A673 (cell line): ENCODE measurements around the gene ATP2B2. TPM values are rescaled to one million over a fixed set of nuclear protein-coding genes. Genes with fewer than 3 reads are reported as not detected.

Experiments used
- BruUV-seq: library from RNA; stranded (reverse); fragments of 400-500 nt; replicated peaks from 2 replicates; lab custom pipeline; 2021; lab: Mats Ljungman, UMichigan
- CTCF ChIA-PET: fragments of 300-600 bp; sonication (Branson Sonifier 250); formaldehyde crosslinking; loops from one replicate; lab custom pipeline; 2022; ENCODE audit warnings: antibody characterized with exemption; lab: Charles Lee
- POLR2A ChIA-PET: fragments of 300-600 bp; sonication (Branson Sonifier 250); formaldehyde crosslinking; loops from one replicate; lab custom pipeline; 2022; ENCODE audit warnings: antibody characterized with exemption; ENCODE audit not compliant: low non-redundant PET; lab: Charles Lee
- DNase-seq: peaks from one replicate; pipeline ENCODE4 v3.0.0-alpha.2; 2015; ENCODE audit warnings: low spot score
- H3K27ac ChIP-seq: fragments of 200-600 bp; sonication (generic); 2 replicates; pipeline ENCODE4 v1.5.1; 2016; ENCODE audit warnings: mixed run types, low read depth, mild to moderate bottlenecking, mixed read lengths, antibody characterized with exemption, low read length; ENCODE audit not compliant: poor library complexity, severe bottlenecking
- H3K27me3 ChIP-seq: fragments of 200-600 bp; sonication (generic); replicated peaks from 2 replicates; pipeline ENCODE4 v1.6.1; 2017; ENCODE audit warnings: mixed run types, low read depth, mild to moderate bottlenecking, mixed read lengths, antibody characterized with exemption, low read length; ENCODE audit not compliant: insufficient read depth, poor library complexity
- H3K36me3 ChIP-seq: fragments of 200-600 bp; sonication (generic); 2 replicates; pipeline ENCODE4 v1.6.1; 2016; ENCODE audit warnings: mixed run types, mild to moderate bottlenecking, mixed read lengths, antibody characterized with exemption, low read length; ENCODE audit not compliant: insufficient read depth, poor library complexity, severe bottlenecking
- H3K4me1 ChIP-seq: fragments of 200-600 bp; sonication (generic); 2 replicates; pipeline ENCODE4 v1.6.1; 2017; ENCODE audit warnings: mixed run types, mild to moderate bottlenecking, mixed read lengths, antibody characterized with exemption, low read length; ENCODE audit not compliant: insufficient read depth, poor library complexity, severe bottlenecking
- H3K4me3 ChIP-seq: fragments of 200-600 bp; sonication (generic); 2 replicates; pipeline ENCODE4 v1.5.1; 2016; ENCODE audit warnings: low read depth, mixed run types, mild to moderate bottlenecking, mixed read lengths, low read length; ENCODE audit not compliant: poor library complexity, severe bottlenecking
- H3K9me3 ChIP-seq: fragments of 200-600 bp; sonication (generic); 2 replicates; pipeline ENCODE4 v1.6.1; 2016; ENCODE audit warnings: mixed run types, low read depth, mild to moderate bottlenecking, mixed read lengths, antibody characterized with exemption, low read length; ENCODE audit not compliant: poor library complexity, severe bottlenecking
- EZH2 ChIP-seq: fragments of 200-600 bp; sonication (generic); IDR thresholded peaks from 2 replicates; pipeline ENCODE4 v1.6.1; 2017; ENCODE audit warnings: borderline replicate concordance, low read depth, mild to moderate bottlenecking, mixed read lengths, antibody characterized with exemption, low read length; ENCODE audit not compliant: poor library complexity, severe bottlenecking
- intact Hi-C: fragments of 100-400 bp; cut with micrococcal nuclease; formaldehyde crosslinking; loops from one replicate; pipeline ENCODE4 v1.10.0; 2022; ENCODE audit not compliant: unreplicated experiment
- total RNA-seq: library from RNA; stranded (reverse); gene quantifications from 2 replicates; pipeline ENCODE4 v1.2.3, GENCODE V29; 2021
- TF ChIP-seq, protein P1 (sequence below): fragments of 300-800, 200-600 bp; sonication (generic); conservative IDR thresholded peaks from 2 replicates; pipeline ENCODE4 v1.5.1; 2017; ENCODE audit warnings: low read depth, mild to moderate bottlenecking, antibody characterized with exemption, low read length, moderate library complexity, mixed read lengths

Gene ATP2B2
- total RNA-seq, 1 experiment from 2014 or later = 0.17 TPM

- TF ChIP-seq, protein P1, sequence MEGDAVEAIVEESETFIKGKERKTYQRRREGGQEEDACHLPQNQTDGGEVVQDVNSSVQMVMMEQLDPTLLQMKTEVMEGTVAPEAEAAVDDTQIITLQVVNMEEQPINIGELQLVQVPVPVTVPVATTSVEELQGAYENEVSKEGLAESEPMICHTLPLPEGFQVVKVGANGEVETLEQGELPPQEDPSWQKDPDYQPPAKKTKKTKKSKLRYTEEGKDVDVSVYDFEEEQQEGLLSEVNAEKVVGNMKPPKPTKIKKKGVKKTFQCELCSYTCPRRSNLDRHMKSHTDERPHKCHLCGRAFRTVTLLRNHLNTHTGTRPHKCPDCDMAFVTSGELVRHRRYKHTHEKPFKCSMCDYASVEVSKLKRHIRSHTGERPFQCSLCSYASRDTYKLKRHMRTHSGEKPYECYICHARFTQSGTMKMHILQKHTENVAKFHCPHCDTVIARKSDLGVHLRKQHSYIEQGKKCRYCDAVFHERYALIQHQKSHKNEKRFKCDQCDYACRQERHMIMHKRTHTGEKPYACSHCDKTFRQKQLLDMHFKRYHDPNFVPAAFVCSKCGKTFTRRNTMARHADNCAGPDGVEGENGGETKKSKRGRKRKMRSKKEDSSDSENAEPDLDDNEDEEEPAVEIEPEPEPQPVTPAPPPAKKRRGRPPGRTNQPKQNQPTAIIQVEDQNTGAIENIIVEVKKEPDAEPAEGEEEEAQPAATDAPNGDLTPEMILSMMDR = no peak
- TF ChIP-seq EZH2 = no peak
- H3K9me3 ChIP-seq = no peaks in the 10 kb centered on the region
- POLR2A ChIA-PET = no interaction called here
- no peaks in the 10 kb centered on the region for H3K4me1 ChIP-seq
- no peak overlapping the region for H3K4me3 ChIP-seq
- no peak for DNase-seq
- intact Hi-C loops = no loop called here
- CTCF ChIA-PET = interaction anchor here (1.0 kb wide), 1 partner anchor 12 kb away, joined by 3 read pairs; no protein-coding TSS in a partner anchor
- H3K27ac ChIP-seq = no peak overlapping the region
- peaks cover 20% of the 10 kb centered on the region for H3K27me3 ChIP-seq
- no TSS peak for BruUV-seq
- no peaks in the 10 kb centered on the region for H3K36me3 ChIP-seq
Observed at GRCh38 chr3:10335190-10335738, 170.1 kb downstream of the ATP2B2 start.

- DNase-seq = no peak
- ChIA-PET CTCF (interaction anchor here (1.0 kb wide), 1 partner anchor 13 kb away, joined by 3 read pairs; no protein-coding TSS in a partner anchor), POLR2A (no interaction called here)
- intact Hi-C loops = no loop called here
- Histone ChIP-seq H3K27me3 (peaks cover 28% of the 10 kb centered on the region), H3K4me1 (no peaks in the 10 kb centered on the region), H3K27ac (no peak overlapping the region), H3K9me3 (no peaks in the 10 kb centered on the region), H3K4me3 (no peak overlapping the region), H3K36me3 (no peaks in the 10 kb centered on the region)
- no peak for TF ChIP-seq EZH2
- TF ChIP-seq, protein P1 = peak; percentile 39; the same call in 1 of the 2 replicates
- BruUV-seq = no TSS peak
Observed at GRCh38 chr3:10334459-10334858, 170.9 kb downstream of the ATP2B2 start.

GRCh38 chr3:10334042-10334441 is 171.3 kb downstream of the ATP2B2 start:
- Histone ChIP-seq H3K4me3 (no peak overlapping the region), H3K4me1 (no peaks in the 10 kb centered on the region), H3K27me3 (peaks cover 33% of the 10 kb centered on the region), H3K27ac (no peak overlapping the region), H3K36me3 (no peaks in the 10 kb centered on the region), H3K9me3 (no peaks in the 10 kb centered on the region)
- no peak for DNase-seq
- ChIA-PET CTCF (interaction anchor here (1.0 kb wide), 1 partner anchor 13 kb away, joined by 3 read pairs; no protein-coding TSS in a partner anchor), POLR2A (no interaction called here)
- intact Hi-C loops = no loop called here
- BruUV-seq = no TSS peak
- TF ChIP-seq, protein P1 = no peak
- TF ChIP-seq EZH2 = no peak
